Measurements from ENCODE around the gene CCSER2.

GRCh38 chr10:84366041-84366440, 37.7 kb downstream of the CCSER2 start:
- TF ChIP-seq EZH2 (IDR thresholded peaks at IDR 0.05) (no peak), POLR2AphosphoS5 (IDR thresholded peaks at IDR 0.05; ENCODE audit: low read depth, low read length) (no peak), CTCF (IDR thresholded peaks at IDR 0.05 in 2 of 3, conservative IDR thresholded peaks at IDR 0.05 in 1 of 3; ENCODE audit: borderline replicate concordance in 1 of 3, insufficient read depth in 1 of 3, low read depth in 2 of 3, low read length in 2 of 3) (no peak)
